Caco-2 (cell line): Measurements from ENCODE around the gene BCAS3. TPM values are rescaled to one million over a fixed set of nuclear protein-coding genes. Genes with fewer than 3 reads are reported as not detected.

Source experiments
- BruUV-seq: library from RNA; stranded (reverse); fragments of 400-500 nt; replicated peaks from 2 replicates; lab custom pipeline; 2021; lab: Mats Ljungman, UMichigan
- CTCF ChIA-PET: fragments of 300-600 bp; sonication (Branson Sonifier 250); formaldehyde crosslinking; loops from one replicate; lab custom pipeline; 2022; ENCODE audit warnings: antibody characterized with exemption; lab: Charles Lee
- POLR2A ChIA-PET: fragments of 300-600 bp; sonication (Branson Sonifier 250); formaldehyde crosslinking; loops from one replicate; lab custom pipeline; 2022; ENCODE audit warnings: antibody characterized with exemption; lab: Charles Lee
- DNase-seq, 2 experiments: peaks; one replicate each; pipeline versions ENCODE4 v3.0.0 to v3.0.0-alpha.2; 2020 to 2022
- H3K27me3 ChIP-seq: replicated peaks from 2 replicates; pipeline ENCODE4 v1.6.0; 2011; ENCODE audit warnings: low read length; ENCODE audit not compliant: control insufficient read depth, insufficient read depth
- H3K36me3 ChIP-seq: 2 replicates; pipeline ENCODE4 v1.5.1; 2011; ENCODE audit warnings: low read length; ENCODE audit not compliant: control insufficient read depth, insufficient read depth
- H3K4me1 ChIP-seq: fragments of 250-450 bp; sonication (Bioruptor Pico); 2 replicates; pipeline ENCODE4 v1.5.1; 2020; ENCODE audit warnings: mild to moderate bottlenecking
- H3K4me3 ChIP-seq: 2 replicates; pipeline ENCODE4 v1.5.1; 2011; ENCODE audit warnings: low read depth, mild to moderate bottlenecking, control low read depth, low read length
- H3K9me3 ChIP-seq: fragments of 250-450 bp; sonication (Bioruptor Pico); 2 replicates; pipeline ENCODE4 v1.5.1; 2020; ENCODE audit warnings: mild to moderate bottlenecking, moderate library complexity
- H3K27ac Mint-ChIP-seq: one replicate; pipeline ENCODE4 v1.8.0; 2022; ENCODE audit warnings: mixed read lengths; ENCODE audit not compliant: unreplicated experiment
- H3K27me3 Mint-ChIP-seq: one replicate; pipeline ENCODE4 v1.8.0; 2022; ENCODE audit warnings: mixed read lengths; ENCODE audit not compliant: insufficient read depth, unreplicated experiment
- H3K36me3 Mint-ChIP-seq: one replicate; pipeline ENCODE4 v1.8.0; 2022; ENCODE audit warnings: mild to moderate bottlenecking, mixed read lengths; ENCODE audit not compliant: insufficient read depth, unreplicated experiment
- H3K4me1 Mint-ChIP-seq: one replicate; pipeline ENCODE4 v1.8.0; 2022; ENCODE audit warnings: low read depth, mixed read lengths; ENCODE audit not compliant: unreplicated experiment
- H3K4me3 Mint-ChIP-seq: one replicate; pipeline ENCODE4 v1.8.0; 2022; ENCODE audit warnings: mild to moderate bottlenecking, moderate library complexity, mixed read lengths; ENCODE audit not compliant: unreplicated experiment
- H3K9me3 Mint-ChIP-seq: one replicate; pipeline ENCODE4 v1.8.0; 2022; ENCODE audit warnings: mixed read lengths; ENCODE audit not compliant: unreplicated experiment
- intact Hi-C: fragments of 100-400 bp; cut with micrococcal nuclease; formaldehyde crosslinking; loops from one replicate; pipeline ENCODE4 v1.10.0; 2022; ENCODE audit not compliant: unreplicated experiment
- total RNA-seq: library from RNA; stranded (reverse); gene quantifications from 2 replicates; pipeline ENCODE4 v1.2.3, GENCODE V29; 2022
- TF ChIP-seq, protein P1 (sequence below), 2 experiments: fragments of 200-600 bp in 1 of 2; IDR thresholded peaks; 1 replicate in 1 of 2; 2 replicates in 1 of 2; pipeline versions ENCODE4 v1.5.1 to v1.8.0; 2011 to 2022; ENCODE audit warnings: antibody characterized with exemption in 1 of 2, control low read depth in 1 of 2, inconsistent platforms in 1 of 2, low read depth in 1 of 2, low read length in 1 of 2, mild to moderate bottlenecking in 1 of 2, moderate library complexity in 1 of 2; ENCODE audit not compliant: insufficient read depth in 1 of 2, severe bottlenecking in 1 of 2, unreplicated experiment in 1 of 2

The BCAS3 gene
- total RNA-seq, 1 experiment from 2014 or later, result 44.1 TPM

DNA sequence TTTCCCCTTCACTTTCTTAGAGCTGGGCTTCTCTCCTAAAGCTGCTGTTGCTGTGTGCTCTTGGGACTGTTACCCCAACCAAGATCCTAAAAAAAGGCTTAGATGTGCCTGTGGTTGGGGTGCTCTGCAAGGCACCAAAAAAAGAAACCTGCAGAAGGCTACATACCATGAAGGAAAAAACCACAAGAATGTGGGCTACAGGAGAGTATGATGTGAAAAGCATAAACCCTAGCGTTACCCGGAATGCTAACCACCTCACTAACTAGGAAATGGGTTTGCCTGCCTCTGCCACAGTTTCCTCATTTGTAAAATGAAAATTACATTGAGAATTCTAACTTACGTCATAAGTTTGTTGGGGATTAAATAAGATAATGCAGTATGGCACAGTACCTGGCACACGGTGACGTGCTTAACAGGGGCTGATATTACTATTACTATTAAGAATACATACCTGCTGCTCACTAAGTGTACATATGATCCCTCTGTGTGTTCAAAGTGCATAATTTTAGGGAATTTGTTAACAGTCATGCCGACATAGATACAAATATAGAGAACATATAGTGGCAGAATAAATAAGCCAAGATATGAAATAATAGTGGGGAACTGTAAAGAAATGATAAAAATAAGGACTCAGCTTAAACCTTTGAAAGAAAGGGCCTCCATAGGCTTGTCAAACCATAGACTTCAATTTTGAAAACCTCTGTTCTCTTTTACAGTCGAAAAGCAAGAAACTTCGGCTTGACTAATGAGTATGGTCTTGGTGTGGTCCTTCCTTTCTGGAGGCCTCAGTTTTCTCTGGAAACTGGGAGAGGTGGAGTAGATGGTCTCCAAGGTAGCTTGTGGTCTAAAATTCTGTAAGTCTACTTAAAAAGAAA, 544.2 kb downstream of the BCAS3 start:
- Histone ChIP-seq H3K4me1 (peaks cover 24% of the 10 kb centered on the region), H3K4me3 (no peak overlapping the region), H3K27me3 (no peaks in the 10 kb centered on the region), H3K36me3 (no peaks in the 10 kb centered on the region), H3K9me3 (no peaks in the 10 kb centered on the region)
- Mint-ChIP-seq H3K27me3 (no peaks in the 10 kb centered on the region), H3K36me3 (no peaks in the 10 kb centered on the region), H3K27ac (peak overlapping the region; percentile 40), H3K4me3 (no peak overlapping the region), H3K9me3 (no peaks in the 10 kb centered on the region), H3K4me1 (peaks cover 25% of the 10 kb centered on the region)
- intact Hi-C loops, result no loop called here
- ChIA-PET CTCF (no interaction called here), POLR2A (interaction anchor here (0.5 kb wide), 1 partner anchor 40 kb away, joined by 6 read pairs; no protein-coding TSS in a partner anchor)
- BruUV-seq, result no TSS peak
- DNase-seq, result no peak
- TF ChIP-seq, protein P1, sequence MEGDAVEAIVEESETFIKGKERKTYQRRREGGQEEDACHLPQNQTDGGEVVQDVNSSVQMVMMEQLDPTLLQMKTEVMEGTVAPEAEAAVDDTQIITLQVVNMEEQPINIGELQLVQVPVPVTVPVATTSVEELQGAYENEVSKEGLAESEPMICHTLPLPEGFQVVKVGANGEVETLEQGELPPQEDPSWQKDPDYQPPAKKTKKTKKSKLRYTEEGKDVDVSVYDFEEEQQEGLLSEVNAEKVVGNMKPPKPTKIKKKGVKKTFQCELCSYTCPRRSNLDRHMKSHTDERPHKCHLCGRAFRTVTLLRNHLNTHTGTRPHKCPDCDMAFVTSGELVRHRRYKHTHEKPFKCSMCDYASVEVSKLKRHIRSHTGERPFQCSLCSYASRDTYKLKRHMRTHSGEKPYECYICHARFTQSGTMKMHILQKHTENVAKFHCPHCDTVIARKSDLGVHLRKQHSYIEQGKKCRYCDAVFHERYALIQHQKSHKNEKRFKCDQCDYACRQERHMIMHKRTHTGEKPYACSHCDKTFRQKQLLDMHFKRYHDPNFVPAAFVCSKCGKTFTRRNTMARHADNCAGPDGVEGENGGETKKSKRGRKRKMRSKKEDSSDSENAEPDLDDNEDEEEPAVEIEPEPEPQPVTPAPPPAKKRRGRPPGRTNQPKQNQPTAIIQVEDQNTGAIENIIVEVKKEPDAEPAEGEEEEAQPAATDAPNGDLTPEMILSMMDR (IDR thresholded peaks at IDR 0.05; ENCODE audit: insufficient read depth in 1 of 2, low read depth in 1 of 2, low read length in 1 of 2, severe bottlenecking in 1 of 2, unreplicated experiment in 1 of 2), result no peak

DNA sequence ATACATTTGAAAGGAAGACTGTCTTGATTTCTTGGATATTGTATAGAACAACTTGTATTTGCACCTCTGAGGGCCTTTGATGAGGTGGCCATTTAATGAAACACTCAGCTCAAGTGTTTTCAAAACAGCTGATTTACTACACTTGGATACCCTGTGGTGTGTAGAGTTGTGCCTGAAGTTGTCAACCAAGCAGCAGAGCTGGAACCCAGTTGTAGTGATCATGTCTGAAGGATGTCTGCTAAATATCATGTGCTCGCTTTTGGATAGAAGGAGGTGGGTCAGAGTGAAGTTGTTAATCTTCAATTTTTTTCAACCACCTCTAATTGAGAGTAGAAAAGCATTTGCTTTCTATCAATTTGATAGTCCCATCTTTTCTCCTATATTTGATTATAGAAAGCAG, 546.1 kb downstream of the BCAS3 start:
- no peaks in the 10 kb centered on the region for H3K27me3 Mint-ChIP-seq

DNA sequence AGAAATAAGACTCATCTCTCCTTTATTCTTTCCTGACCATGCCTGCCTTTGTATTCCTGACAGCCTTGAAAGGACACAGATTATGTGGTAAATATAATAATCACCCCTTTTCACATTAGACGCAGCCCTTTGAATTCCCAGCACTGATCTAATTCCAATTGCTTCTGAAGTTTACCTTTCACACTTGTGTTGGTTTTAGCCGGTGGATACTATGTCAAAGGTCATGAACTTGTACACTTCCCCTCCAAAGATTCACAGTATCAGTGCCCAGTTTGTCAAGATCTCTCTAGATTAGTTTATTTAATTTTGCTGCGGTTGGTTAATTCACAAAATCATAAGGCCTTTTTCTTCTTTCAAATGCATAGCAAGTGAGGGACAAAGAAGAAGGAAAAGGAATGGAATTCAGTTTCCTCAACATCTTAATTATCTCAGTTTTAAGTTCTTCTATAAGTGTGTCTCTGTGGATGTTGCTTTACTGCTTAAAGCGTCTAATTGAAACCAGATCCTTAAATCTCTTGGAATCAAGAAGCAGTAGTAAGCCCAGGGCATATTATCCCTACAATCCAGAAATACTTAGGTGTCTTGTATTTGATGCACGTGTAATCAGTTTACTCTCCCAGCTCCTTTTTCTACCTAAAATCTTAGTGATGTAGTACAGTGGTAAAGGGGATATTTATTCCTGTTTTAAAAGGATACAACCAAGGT, 547.7 kb downstream of the BCAS3 start:
- Mint-ChIP-seq H3K36me3 (peaks cover 8% of the 10 kb centered on the region), H3K4me1 (peaks cover 33% of the 10 kb centered on the region), H3K4me3 (no peak overlapping the region), H3K9me3 (peaks cover 3% of the 10 kb centered on the region), H3K27ac (no peak overlapping the region), H3K27me3 (no peaks in the 10 kb centered on the region)
- H3K27me3 ChIP-seq, result no peaks in the 10 kb centered on the region
- BruUV-seq, result no TSS peak
- intact Hi-C loops, result no loop called here
- DNase-seq, result no peak
- H3K9me3 ChIP-seq, result no peaks in the 10 kb centered on the region
- ChIA-PET CTCF (interaction anchor here (0.7 kb wide), 1 partner anchor 175 kb away, joined by 6 read pairs; no protein-coding TSS in a partner anchor), POLR2A (interaction anchor here (0.5 kb wide), 1 partner anchor 175 kb away, joined by 3 read pairs; no protein-coding TSS in a partner anchor)
- H3K4me3 ChIP-seq, result no peak overlapping the region
- H3K36me3 ChIP-seq, result no peaks in the 10 kb centered on the region
- TF ChIP-seq, protein P1 (IDR thresholded peaks at IDR 0.05; ENCODE audit: insufficient read depth in 1 of 2, low read depth in 1 of 2, low read length in 1 of 2, severe bottlenecking in 1 of 2, unreplicated experiment in 1 of 2), result no peak
- peaks cover 30% of the 10 kb centered on the region for H3K4me1 ChIP-seq

More for the DNA sequence above, 546.1 kb downstream of the BCAS3 start:
- Histone ChIP-seq H3K9me3 (no peaks in the 10 kb centered on the region), H3K27me3 (no peaks in the 10 kb centered on the region), H3K4me1 (peaks cover 21% of the 10 kb centered on the region), H3K36me3 (no peaks in the 10 kb centered on the region), H3K4me3 (no peak overlapping the region)
- intact Hi-C loops, result no loop called here
- no peak overlapping the region for H3K4me3 Mint-ChIP-seq
- H3K27ac Mint-ChIP-seq, result no peak overlapping the region
- BruUV-seq, result no TSS peak
- H3K36me3 Mint-ChIP-seq, result no peaks in the 10 kb centered on the region
- TF ChIP-seq, protein P1 (IDR thresholded peaks at IDR 0.05; ENCODE audit: insufficient read depth in 1 of 2, low read depth in 1 of 2, low read length in 1 of 2, severe bottlenecking in 1 of 2, unreplicated experiment in 1 of 2), result no peak
- CTCF ChIA-PET, result no interaction called here
- no peak for DNase-seq
- no peaks in the 10 kb centered on the region for H3K9me3 Mint-ChIP-seq
- H3K4me1 Mint-ChIP-seq, result peaks cover 29% of the 10 kb centered on the region
- POLR2A ChIA-PET, result no interaction called here
